ENCODE measurements around the gene EVI5L. TPM values are rescaled to one million over a fixed set of nuclear protein-coding genes. Genes with fewer than 3 reads are reported as not detected.
A peak's percentile ranks its signal among the peaks of the same experiment; 100 is the strongest.

EVI5L gene
- 10 to 100 TPM; 14.4 to 30.3 (median 17.7) TPM for total RNA-seq

DNA sequence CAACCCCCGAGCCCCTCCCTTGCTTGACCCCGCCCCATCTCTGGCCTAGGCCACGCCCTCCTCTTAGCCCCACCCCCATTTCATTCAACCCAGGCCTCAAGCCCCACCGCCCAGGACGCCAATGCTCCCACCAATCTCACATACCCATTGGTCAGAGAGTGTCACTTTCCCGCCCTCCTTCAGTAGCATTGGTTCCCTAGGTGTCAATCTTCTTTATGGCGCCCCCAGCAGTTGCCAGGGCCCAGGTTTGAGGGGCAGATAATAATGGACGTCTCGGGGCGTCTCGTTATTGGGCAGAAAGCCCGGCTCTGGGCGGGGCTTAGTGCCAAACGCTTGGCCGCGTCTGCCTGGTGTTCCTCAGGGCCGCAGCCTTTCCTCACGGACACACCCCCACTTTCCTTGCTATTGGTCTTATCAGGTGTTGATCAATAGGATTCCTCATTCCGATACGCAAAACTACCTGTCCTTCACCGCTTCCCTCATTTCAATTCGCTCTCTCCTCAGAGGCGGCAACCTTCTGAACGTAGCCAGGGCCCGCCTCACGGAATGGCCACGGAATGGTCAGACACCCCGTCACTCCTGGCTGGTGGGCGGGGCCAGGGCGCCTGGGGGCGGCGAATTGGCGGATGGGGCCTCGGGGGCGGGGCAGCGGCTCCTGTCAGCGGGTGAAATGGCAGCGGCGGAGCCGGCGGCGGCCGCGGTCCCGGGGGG lies at the start of gene EVI5L:
Gene EVI5L, plus strand, starts transcription at position 658 of the 711 bp plus-strand sequence. CDS start 16,325 bp downstream, outside the sequence.
- Histone ChIP-seq H3K9me3 (no peaks in the 10 kb centered on the region), H3K4me1 (peaks cover 0 to 42% (median 18%) of the 10 kb centered on the region in 4 donors), H3K4me3 (peak within 1 kb of the TSS; percentile 56 to 95 (median 68)), H3K27me3 (peaks cover 0 to 8% of the 10 kb centered on the region in 2 donors), H3K27ac (peak within 1 kb of the TSS in 3 of 4 donors; percentile 65 to 87 (median 66)), H3K36me3 (no peaks in the 10 kb centered on the region)
- TF ChIP-seq POLR2A (IDR thresholded peaks at IDR 0.05) (peak in 1 of 2 donors; percentile 32), EP300 (IDR thresholded peaks at IDR 0.05) (peak; percentile 76 to 81)
- TF ChIP-seq, protein P1, sequence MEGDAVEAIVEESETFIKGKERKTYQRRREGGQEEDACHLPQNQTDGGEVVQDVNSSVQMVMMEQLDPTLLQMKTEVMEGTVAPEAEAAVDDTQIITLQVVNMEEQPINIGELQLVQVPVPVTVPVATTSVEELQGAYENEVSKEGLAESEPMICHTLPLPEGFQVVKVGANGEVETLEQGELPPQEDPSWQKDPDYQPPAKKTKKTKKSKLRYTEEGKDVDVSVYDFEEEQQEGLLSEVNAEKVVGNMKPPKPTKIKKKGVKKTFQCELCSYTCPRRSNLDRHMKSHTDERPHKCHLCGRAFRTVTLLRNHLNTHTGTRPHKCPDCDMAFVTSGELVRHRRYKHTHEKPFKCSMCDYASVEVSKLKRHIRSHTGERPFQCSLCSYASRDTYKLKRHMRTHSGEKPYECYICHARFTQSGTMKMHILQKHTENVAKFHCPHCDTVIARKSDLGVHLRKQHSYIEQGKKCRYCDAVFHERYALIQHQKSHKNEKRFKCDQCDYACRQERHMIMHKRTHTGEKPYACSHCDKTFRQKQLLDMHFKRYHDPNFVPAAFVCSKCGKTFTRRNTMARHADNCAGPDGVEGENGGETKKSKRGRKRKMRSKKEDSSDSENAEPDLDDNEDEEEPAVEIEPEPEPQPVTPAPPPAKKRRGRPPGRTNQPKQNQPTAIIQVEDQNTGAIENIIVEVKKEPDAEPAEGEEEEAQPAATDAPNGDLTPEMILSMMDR (IDR thresholded peaks at IDR 0.05) = peak in 1 of 5 experiments; percentile 55
- WGBS, 2 donors = 0% methylated on average over 27 to 43 of the region's 45 CpGs
- DNase-seq (ENCODE audit: low spot score in 2 of 2) = peak; percentile 98 to 99

DNA sequence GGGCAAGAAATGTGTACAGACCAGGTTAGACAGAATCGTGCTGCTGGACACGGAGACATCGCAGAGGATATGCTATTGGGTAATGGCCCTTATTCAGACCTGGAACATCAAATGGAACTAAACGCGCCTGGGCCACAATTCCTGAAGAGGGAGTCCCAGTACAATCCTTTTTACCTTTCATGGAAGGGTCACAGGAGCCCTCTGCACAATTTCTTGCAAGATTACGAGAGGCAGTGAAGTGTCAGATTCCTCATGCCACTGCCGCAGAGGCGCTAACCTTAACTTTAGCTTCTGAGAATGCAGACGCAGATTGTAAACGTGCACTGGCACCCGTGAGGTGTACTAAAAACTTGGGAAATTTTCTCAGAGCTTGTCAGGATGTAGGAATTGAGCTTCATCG lies 48.9 kb upstream of the EVI5L start:
- Histone ChIP-seq H3K36me3 (no peaks in the 10 kb centered on the region), H3K4me1 (no peaks in the 10 kb centered on the region), H3K27me3 (no peaks in the 10 kb centered on the region), H3K4me3 (no peak overlapping the region), H3K27ac (no peak overlapping the region), H3K9me3 (peaks cover 0 to 17% (median 0%) of the 10 kb centered on the region in 4 donors)
- DNase-seq (ENCODE audit: low spot score in 2 of 2) = no peak
- no peak for TF ChIP-seq POLR2A (IDR thresholded peaks at IDR 0.05)
- TF ChIP-seq, protein P1 (IDR thresholded peaks at IDR 0.05) = no peak
- no peak for TF ChIP-seq EP300 (IDR thresholded peaks at IDR 0.05)
- WGBS, 2 donors = 45 to 51% methylated on average over 12 of the region's 12 CpGs

DNA sequence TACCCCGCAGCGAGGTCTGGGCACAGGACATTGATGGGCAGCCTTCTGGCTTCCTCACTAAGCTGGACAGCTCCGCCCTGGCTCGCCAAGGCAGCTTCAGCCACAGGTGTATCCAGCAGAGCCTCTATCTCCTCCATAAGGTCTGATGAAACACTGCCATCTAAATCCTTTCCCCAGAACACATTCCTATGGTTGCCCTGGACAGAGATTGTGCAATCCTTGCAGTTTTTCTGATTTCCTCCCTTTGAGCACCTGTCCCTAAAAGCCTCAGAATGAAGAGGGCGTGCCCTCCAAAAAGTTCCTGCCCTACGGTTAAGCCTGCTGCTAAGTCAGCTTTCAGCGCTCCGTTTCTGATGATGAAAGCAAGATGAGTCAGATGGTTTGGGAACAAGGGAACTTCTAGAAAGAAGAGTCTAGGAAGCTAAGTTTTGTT lies 46.0 kb upstream of the EVI5L start:
- no peak overlapping the region for H3K4me3 ChIP-seq
- peaks cover 0 to 20% of the 10 kb centered on the region in 2 donors for H3K27me3 ChIP-seq
- H3K27ac ChIP-seq = no peak overlapping the region
- peaks cover 0 to 2% (median 0%) of the 10 kb centered on the region in 4 donors for H3K4me1 ChIP-seq
- no peaks in the 10 kb centered on the region for H3K36me3 ChIP-seq
- WGBS, 2 donors = 19 to 28% methylated on average over 8 of the region's 8 CpGs
- TF ChIP-seq, protein P1 (IDR thresholded peaks at IDR 0.05) = no peak
- peak in 1 of 2 donors; percentile 36 for TF ChIP-seq EP300 (IDR thresholded peaks at IDR 0.05)
- peak in 1 of 2 donors; percentile 15 for DNase-seq (ENCODE audit: low spot score in 2 of 2)
- peaks cover 0 to 23% (median 0%) of the 10 kb centered on the region in 4 donors for H3K9me3 ChIP-seq

DNA sequence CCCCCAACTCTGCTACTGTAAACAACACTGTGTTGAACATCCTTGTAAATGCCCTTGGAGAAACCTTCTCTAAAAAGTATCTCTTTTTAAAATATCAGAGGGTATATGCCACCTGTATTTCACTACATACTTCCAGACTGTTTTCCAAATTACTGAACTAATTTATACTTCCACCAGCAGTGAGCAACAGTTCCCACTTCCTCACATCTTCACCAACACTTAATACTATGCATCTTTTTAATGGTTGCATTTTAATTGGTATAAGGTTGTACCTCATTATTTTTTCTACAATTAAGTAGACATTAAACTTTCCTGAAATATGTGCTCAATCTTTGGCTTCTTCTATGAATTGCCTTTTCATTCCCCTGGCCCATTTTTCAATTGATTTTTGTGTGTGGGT lies 45.2 kb upstream of the EVI5L start:
- DNase-seq (ENCODE audit: low spot score in 2 of 2) = no peak
- no peak overlapping the region for H3K4me3 ChIP-seq
- peaks cover 0 to 25% (median 0%) of the 10 kb centered on the region in 4 donors for H3K9me3 ChIP-seq
- no peaks in the 10 kb centered on the region for H3K36me3 ChIP-seq
- H3K27me3 ChIP-seq = peaks cover 0 to 28% of the 10 kb centered on the region in 2 donors
- H3K4me1 ChIP-seq = peaks cover 0 to 9% (median 0%) of the 10 kb centered on the region in 4 donors
- no peak for TF ChIP-seq POLR2A (IDR thresholded peaks at IDR 0.05)
- TF ChIP-seq, protein P1 (IDR thresholded peaks at IDR 0.05) = no peak
- TF ChIP-seq EP300 (IDR thresholded peaks at IDR 0.05) = no peak
- no peak overlapping the region for H3K27ac ChIP-seq

DNA sequence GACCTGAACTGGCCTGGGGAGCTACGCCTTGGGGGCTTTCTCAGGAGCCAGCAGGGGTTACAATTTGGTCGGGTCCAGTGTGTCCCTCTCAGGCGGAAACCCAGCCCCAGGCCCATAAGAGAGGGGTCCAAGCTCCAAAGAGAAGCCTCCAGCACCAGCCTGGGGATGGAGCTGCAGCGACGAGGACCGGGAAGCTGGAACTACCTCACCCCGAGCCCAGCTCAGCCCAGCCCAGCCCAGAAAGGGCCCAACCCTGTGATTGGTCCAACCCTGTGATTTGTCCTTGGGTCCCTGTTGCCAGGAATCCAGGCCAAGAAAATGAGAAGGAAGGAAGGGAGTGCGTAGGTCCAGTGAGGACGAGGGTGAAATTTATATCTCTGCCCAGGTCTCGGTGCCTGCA lies 42.9 kb upstream of the EVI5L start:
- H3K36me3 ChIP-seq = no peaks in the 10 kb centered on the region
- no peak overlapping the region for H3K27ac ChIP-seq
- peaks cover 0 to 9% (median 0%) of the 10 kb centered on the region in 4 donors for H3K4me1 ChIP-seq
- H3K4me3 ChIP-seq = peak overlapping the region in 1 of 4 donors; percentile 29
- H3K27me3 ChIP-seq = peaks cover 0 to 45% of the 10 kb centered on the region in 2 donors
- no peak for TF ChIP-seq POLR2A (IDR thresholded peaks at IDR 0.05)
- no peak for TF ChIP-seq EP300 (IDR thresholded peaks at IDR 0.05)
- TF ChIP-seq, protein P1 (IDR thresholded peaks at IDR 0.05) = no peak
- DNase-seq (ENCODE audit: low spot score in 2 of 2) = peak in 1 of 2 donors; percentile 10
- H3K9me3 ChIP-seq = peaks cover 0 to 32% (median 0%) of the 10 kb centered on the region in 4 donors
- WGBS, 2 donors = 14 to 30% methylated on average over 10 of the region's 10 CpGs

Measured in tibial nerve (tissue), 4 donors.